GM18507 (cell line): ENCODE measurements around the gene HOXB9.

Source experiments
- DNase-seq: peaks from one replicate; pipeline ENCODE4 v3.0.0; 2011; ENCODE audit warnings: low read depth; ENCODE audit not compliant: insufficient read length; ENCODE audit errors: extremely low spot score
- FAIRE-seq: peaks from 2 replicates; lab custom pipeline; 2011; peaks lifted over from hg19 to GRCh38; lab: Jason Lieb, UNC

HOXB9 gene

DNA sequence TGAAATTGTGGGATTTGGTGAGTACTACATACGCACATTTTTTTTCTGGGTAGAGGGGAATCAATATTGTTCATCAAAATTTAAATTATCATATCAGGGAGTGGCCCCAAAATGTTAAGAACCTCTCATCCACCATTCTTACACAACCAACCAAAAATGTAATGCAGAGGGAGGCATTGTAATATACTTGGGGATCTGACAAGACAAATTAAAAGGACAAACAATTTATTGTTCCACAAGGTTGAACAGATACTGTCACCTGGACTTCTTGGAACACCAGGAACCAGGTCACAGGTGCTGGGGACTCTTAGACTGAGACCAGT lies 14.7 kb upstream of the HOXB9 start:
- DNase-seq: no peak
- FAIRE-seq: no peak

DNA sequence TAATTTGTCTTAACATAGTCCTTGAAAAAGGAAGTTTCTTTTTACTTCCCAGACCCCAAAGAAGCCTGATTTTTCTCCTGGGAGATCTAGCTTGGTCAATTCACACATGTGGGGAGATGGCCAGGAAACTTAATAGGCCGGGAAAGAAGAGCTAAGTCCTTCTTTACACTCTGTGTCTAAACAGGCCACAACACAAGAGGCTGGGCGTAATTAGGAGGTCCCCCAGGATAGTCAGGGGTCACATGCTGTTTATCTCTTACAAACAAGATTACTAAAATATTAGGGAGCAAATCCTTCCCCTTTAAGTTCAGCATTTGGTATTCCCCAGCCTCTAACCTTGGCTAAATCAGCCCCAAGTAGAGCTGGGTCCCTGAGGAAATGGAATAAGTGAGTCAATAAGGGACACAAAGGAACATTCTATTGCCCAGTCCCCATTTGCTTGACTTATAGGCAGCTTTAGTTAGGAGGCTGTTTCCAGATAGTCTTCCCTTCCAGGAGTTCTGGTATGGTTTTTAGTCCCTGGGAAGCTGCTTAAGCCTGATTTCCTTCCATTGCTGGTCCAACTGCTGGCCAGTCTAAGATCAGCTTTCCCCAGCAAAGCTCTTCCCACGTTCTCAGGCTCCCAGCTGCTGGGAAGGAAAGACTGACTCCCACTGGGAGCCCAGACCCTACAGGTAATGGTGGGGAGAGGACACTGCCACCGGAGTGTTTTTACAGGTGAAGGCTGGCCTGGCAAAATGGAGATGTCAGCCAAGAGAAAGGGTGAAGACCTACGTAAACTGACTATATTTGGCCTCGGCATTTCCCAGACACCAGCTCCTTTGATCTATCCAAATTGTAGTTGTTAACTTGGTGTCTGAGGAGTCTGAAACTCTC lies 14.1 kb upstream of the HOXB9 start:
- FAIRE-seq (no peak), DNase-seq (no peak)

DNA sequence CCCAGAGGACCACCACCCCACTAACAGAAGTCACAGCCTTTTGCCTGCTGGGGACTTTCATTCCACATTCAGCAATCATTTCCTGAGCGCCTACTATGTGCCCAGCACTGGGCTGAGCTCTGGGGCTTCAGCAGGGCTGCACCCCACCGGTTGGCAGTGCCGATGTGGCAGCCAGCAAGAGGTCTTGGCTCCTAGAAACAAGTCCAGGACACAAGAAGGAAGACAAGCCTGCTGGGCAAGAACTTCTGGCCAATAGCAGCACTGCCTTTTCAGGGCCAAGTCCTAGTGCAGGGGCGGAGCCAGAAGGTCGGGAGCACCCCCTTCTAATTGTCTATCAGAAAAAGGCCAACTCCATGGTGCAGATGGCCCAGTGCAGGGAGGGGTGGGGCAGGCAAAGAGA lies 13.0 kb upstream of the HOXB9 start:
- DNase-seq (no peak), FAIRE-seq (no peak)

DNA sequence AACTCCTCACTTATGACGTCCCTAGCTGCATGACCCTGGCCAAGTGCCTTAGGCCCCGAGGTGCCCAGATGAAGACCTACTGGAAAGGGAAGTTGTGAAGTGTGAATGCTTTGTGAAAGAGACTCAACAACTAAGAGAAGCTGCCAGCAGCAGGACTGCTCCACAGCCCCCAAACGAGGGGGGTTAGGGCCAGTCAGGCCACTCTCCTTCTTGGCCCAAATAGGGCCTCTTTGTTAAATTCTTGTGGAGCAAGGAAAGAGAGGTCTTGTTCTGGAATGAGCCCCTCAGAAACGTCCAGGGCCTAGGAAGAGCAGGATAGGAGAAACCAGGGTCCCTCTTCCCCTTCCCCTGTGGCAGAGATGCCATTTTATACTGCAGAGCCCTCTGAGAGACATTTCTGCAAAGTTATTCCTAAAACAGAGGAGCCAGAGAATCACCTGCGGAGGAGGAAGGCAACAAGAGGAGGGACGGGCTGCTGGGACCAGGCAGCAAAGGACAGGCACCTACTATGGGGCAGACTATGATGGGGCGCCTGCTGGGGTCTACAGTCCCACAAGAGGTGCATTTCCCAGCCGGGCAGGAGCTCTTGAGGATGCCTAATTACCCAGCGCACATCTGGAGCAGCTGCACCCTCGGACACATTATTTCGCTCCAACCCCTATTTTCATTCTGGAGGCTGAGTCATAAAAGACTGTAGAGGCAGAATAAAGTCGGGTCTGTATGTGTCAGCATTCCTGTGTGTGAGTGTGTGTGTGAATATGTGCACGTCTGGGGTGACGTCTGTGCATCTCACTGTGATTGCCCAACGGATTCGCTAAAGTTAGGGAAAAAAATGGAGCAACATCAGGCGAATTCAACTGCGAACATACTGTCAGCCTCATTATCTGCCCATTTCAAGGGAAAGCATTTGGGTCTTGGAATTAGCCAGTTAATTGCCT lies 11.4 kb upstream of the HOXB9 start:
- no peak for DNase-seq
- FAIRE-seq: no peak

DNA sequence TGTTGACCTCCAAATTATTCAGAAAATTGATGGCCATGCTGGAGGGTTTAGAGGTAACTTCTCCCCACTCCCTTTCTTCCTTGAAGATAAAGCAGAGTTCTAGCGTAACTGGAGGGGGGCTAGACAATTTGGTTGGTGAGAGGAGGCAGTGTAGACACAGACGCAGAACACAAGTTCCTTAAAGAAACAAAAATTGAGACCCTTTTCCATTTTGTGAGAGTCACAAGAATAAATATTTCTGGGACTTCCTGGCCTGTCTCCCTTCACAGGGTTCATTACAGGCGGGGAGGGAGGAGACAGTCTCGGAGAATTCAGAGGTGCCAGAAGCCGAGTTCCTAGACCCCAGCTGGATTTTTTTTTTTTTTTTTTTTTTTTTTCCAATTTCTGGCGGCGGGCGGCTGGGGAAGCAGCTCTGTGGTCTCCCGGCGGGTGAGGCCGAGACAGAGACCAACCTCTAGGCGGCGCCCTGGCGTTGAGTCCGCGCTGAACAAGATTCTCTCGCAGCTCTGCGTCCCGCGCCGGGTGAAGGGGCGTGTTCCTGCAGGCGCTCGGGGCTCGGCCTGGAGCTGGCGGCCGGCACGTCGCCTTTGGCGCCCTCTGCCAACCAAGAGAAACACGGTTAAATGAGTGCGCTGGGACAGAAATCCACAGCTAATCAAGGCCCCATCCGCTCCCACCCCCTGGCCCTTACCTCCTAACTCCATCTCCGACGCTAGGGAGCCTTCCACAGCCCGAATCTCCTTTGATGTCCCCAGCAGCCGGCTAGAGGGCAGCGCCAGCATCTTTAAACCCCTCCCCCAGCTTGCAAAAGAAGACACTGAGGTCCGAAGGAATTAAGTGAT lies 10.2 kb upstream of the HOXB9 start:
- FAIRE-seq: peak; percentile 48

DNA sequence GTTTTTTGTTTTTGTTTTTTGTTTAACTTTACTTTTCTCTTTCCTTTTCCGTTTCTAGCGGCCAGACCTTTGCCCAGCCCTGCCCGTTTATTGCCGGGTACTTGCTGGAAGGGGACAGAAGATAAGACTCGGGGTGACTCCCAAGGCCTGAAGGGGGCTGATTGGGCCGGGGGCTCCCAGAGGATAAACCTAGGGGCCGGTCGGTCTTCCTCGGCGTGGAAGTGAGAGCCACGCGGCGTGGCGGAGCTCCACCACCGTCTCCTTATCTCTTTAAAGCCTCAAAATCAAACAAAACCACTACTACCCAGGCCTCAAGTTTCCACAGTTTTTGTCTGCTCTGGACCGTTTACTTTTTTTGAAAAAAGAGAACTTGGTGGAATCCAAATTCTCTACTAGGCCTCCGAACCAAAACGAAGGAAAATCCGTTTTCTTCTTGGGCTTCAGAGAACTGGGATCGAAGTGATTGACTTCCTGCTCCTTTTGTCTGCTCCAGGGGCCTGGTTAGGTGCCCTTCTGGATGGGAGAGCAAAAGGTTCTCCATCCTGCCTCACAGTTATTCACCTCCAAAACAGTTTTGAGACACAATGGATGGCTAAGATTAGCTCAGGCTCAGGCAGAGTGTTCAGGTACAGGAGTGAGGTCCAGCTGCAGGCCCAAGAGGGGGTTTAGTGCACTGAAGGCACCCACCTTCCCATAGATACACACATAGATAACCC lies 8.5 kb upstream of the HOXB9 start:
- no peak for DNase-seq
- FAIRE-seq: no peak

More for the DNA sequence above, 10.2 kb upstream of the HOXB9 start:
- DNase-seq: peak; percentile 53

DNA sequence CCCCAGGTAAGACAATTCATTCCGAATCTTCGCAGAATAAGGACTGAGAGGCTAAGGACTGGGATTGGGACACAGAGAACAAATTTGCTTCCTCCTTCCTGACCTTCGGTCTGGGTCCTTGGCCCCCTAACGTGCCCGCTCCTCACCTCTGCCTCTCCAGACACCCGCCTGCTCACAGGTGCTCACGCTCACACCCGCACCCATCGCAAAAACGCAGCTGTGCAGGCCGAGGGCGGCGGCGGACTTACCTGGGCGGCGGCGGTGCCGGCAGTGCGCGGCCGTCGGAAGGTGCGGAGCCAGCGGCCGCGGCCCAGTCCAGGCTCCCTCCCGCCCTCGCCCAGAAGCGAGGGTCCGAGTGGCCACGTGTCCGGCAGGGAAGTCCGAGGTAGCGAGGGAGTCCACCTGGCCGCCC lies 7.1 kb upstream of the HOXB9 start:
- no peak for FAIRE-seq

DNA sequence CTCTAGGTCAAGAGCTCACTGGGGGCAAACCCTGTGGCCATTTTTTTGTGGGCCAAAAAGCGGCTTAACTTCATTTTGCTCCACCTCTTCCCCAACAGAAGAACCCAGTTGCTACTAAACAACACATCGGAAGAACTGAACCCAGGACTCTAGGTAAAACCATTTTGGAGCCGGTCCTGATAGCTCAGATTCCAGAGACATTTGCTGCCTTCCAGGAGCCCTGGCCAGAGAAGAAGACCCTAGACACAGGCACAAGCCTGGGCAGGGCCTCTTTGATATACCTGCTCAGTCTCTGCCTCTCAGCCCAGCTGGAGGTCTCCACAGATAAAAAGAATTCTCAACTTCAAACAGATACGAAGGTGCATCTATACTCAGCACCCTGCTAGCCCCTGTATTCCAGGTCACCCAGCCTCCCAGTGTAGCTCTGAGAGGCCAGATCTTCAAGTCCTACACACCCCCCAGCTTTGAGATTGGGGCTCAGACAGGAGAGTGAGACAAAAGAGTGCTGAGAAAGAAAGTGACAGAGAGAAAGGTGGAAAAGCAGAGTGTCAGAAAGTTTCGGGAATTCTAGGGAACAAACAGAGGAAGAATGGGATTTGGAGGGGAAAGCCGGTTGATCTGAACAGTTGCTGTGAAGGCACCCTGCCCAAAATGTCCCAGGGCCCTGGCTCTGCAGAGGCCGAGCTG lies 6.6 kb upstream of the HOXB9 start:
- FAIRE-seq: no peak
- DNase-seq: no peak

More for the DNA sequence above, 7.1 kb upstream of the HOXB9 start:
- no peak for DNase-seq

DNA sequence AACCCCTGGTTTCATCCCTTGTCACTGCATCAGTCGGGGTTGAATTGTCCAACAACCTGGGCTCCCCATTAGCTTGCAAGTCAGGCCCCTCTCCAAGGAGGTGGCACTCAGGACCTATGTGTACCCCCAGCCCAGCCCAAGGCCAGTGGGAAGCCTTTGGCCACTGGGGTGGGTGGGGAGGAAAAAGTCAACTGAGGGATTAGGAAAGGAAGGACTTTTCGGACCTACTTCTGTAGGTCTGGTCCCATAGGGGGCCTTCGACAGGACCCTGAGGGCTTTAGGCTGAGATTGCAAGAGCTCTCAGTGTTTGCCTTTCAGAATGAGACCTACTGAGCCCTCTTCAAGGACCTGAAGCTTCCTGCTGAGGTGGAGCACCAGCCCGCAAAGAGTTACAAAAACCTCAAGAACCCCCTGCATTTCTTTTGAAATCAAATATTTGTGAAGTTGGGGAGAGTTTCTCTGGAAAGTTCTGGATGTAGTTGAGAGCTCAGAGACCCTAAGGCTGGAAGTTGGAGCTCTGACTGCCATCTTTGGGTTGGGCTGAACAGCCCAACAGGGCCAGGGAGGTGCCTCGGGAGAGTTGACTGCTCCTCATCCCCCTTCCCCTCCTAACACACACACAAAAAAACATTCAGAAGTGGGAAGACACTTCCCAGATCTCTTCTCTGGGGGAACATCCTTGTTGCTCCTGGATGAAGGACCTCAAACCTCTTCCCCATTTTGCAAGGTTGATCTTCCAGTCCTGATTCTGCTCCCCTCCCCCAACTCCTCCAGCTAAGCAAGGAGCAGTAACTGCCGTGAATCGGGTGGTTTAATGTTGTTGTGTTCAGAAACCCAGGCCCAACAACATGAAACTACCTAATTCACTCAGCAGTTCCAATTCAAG lies 5.8 kb upstream of the HOXB9 start:
- no peak for DNase-seq
- peak; percentile 67 for FAIRE-seq

DNA sequence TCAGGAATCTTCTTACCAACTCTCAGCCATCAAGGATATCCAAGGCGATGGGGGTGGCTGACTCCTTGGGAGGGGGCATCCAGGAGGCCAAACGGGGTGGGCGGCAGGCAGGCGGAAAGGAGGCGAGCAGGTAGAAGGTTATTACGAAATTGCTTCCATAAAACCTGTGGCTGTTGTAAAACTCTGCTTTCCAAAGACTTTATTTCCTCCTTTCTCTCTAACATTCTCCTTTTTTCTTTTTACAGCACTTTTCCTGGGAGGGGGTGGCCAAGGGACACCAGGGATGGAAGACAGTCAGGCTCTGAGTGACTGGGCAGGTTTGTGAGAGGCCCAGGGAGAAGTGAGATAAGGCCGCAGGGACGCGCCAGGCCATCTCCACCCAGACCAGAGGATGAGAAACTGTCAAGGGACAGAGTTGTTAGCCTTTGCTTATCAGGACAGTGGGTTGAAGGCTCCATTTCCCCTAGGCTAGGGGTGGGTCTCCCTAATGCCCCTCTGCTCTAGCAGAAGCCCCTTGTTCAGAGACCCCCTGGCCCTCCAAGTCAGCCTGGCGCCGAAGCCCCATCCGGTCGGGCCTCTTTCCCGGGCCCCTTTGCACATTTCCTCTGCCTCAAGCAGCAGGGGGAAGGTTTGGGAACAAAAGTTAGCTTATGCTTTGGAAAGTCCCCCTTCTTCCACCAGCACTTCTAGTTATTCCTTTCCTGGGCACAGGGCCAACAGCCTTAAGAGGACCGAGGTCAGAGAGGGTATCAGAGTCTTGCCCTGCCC lies 5.0 kb upstream of the HOXB9 start:
- FAIRE-seq: no peak

DNA sequence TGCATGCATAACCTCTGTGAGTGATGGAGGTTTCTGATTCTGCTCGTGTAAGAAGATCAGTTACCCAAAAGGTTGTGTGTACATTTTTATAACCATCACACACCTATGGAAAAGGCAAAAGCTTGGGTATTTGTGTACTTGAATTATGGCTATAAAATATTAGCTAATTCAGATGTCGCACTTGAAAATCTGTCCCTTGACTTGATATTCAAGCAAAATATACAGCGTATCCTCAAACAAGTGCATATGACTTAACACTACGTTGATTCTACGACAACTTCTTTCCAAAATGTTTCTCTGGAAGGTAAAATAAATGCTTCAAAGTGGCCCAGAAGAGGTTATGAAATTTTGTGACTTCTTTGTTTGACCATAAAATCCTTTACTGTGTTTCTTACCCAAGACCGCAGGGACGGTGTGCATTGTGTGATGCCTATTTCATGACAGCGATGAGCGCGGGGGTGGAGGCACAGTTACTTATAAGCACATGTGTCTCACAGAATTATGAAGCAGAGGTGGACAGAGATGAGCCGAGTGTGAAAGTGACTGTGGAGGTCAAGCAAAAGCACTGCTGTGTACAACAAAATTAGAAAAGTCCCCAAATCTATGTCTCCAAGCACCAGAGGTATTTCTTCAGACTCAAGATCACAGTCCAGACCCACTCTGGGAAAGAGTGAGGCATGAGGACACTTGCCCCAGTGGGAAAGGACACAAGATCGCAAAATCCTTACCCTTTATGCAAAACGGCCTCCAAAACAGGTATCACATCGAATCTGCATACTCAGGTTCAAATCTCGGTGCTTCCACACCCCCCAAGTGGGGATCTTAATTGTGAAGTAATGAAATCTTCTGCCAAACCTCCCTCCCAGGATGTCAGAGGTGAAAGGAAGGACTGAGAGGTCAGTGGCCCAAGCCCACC lies 4.1 kb upstream of the HOXB9 start:
- DNase-seq (no peak), FAIRE-seq (no peak)

More for the DNA sequence above, 5.0 kb upstream of the HOXB9 start:
- DNase-seq: no peak

DNA sequence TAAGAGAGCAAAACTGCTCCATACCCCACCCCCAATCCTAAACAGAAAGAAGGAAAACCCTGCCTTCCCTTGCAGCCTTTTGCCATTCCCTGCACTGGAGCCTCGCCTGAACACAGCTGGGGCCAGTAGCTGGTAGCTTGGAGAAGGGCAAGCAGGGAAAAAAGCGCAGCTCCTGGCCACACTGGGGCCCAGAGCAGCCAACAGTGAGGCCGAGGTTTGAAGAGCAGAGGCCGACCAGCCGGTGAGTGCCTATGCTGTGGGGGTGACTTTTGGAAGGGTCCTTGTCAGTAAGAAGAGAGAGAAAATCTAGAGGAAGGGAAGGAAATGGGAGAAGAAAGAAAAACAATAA lies 3.2 kb upstream of the HOXB9 start:
- no peak for FAIRE-seq
- no peak for DNase-seq

DNA sequence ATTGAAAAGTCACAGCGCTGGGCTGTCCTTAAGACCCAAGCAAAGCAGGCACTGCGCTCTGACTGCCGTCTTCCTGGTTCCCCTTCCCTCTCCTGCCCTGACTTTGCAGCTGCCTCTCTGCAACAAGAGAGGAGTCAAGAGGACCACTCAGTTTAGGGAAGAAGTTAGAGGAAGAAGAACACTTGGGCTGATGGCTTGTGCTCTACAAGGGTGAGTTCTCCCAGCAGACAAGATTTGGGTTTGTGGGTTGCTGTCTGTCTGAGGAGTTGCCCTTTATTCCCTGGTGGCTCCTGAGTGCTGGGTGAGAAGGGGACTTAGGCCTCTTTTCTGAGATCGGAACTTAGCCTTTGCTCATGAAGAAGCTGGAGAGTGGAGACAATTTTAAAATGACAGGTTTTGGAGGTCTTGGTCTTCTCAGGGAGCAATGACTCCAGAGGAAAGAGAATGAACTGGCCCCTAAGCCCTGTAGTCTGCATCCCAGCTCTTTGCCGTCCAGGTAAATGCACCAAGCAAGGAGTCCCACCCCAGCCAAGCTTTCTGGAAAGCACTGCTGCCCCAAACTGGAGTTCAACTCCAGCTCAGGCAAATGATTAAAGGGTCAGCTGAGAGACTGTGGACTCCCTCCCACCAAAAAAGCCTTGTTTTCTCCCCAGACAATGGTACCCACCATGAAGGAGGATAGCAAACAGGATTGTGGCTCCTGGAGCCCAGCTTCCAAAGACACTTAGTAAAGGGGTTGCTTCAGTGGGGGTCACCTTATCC lies 2.7 kb upstream of the HOXB9 start:
- no peak for DNase-seq

DNA sequence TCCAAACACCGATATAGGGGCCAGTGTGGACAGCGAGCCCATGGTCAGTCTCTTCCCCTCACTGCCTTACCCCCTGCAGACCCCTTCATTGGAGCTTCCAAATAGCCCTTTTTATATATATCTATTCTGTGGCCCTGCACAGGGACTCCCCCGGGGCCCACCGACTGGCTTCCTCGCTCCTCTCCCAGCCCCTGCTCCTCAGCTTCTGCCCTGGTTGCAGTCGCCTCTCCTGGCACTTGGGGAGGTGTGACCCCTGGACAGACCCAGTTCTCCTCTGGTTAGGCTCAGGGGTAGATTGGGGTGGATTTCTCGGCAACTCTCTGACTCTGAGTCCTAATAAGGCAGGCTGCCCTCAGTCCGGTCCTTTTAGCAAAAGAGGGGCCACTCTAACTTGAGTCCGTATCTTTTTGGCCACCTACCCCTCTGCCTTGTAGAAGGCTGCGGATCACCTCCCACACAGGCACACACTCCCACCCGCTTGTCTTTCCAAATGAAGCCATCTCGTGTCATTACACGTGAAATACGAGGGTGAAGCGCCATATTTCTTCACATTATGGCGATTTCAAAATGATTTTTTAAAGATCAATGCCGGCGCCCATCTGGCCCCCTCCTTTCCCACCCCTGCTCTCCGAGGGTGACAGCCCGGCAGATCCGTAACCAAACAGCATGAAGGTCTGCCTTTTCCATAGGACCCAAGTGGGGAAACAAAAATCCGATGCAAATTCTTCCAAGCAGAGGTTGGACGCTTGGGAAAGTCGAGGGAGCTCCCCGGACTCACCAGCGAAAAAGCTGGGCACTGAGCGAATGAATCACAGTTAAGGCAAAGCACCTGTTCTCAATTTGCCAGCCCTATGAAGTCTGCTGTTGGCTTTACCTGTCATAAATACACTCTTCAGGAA lies 1.7 kb upstream of the HOXB9 start:
- DNase-seq: no peak
- FAIRE-seq: no peak

More for the DNA sequence above, 2.7 kb upstream of the HOXB9 start:
- no peak for FAIRE-seq
